Fibroblast of lung (primary cell): ENCODE data around the gene CRB1. TPM values are rescaled to one million over a fixed set of nuclear protein-coding genes. Genes with fewer than 3 reads are reported as not detected.

ENCODE experiments used
- DNase-seq, 2 donors: peaks; one replicate each; pipeline versions ENCODE4 v3.0.0 to v3.0.0-alpha.2; 2010; ENCODE audit warnings: low read depth in 2 of 2
- H2AFZ ChIP-seq: 2 replicates; pipeline ENCODE4 v1.5.1; 2012; ENCODE audit warnings: low read length, control low read depth, inconsistent platforms
- H3K27ac ChIP-seq: 2 replicates; pipeline ENCODE4 v1.5.1; 2011; ENCODE audit warnings: low read length, control low read depth; ENCODE audit not compliant: insufficient read depth
- H3K27me3 ChIP-seq: 2 replicates; pipeline ENCODE4 v1.5.1; 2011; ENCODE audit warnings: mild to moderate bottlenecking, low read length; ENCODE audit not compliant: control insufficient read depth, insufficient read depth
- H3K36me3 ChIP-seq: 2 replicates; pipeline ENCODE4 v1.5.1; 2011; ENCODE audit warnings: low read length; ENCODE audit not compliant: control insufficient read depth, insufficient read depth
- H3K4me1 ChIP-seq: 2 replicates; pipeline ENCODE4 v1.5.1; 2011; ENCODE audit warnings: low read length; ENCODE audit not compliant: control insufficient read depth, insufficient read depth; ENCODE audit errors: extremely low read depth
- H3K4me2 ChIP-seq: 2 replicates; pipeline ENCODE4 v1.5.1; 2011; ENCODE audit warnings: low read length, control low read depth; ENCODE audit not compliant: insufficient read depth; ENCODE audit errors: extremely low read depth
- H3K4me3 ChIP-seq, 4 experiments: fragments of 200-600 bp in 1 of 4; sonication (generic) in 1 of 4; replicated peaks in 1 of 4; 2 replicates each; pipeline ENCODE4 v1.5.1; 2011 to 2016; ENCODE audit warnings: low read length in 4 of 4, low read depth in 3 of 4, mild to moderate bottlenecking in 3 of 4, control low read depth in 2 of 4, inconsistent platforms in 1 of 4, mixed read lengths in 1 of 4; ENCODE audit not compliant: insufficient read depth in 1 of 4; ENCODE audit errors: control extremely low read depth in 1 of 4
- H3K79me2 ChIP-seq: 2 replicates; pipeline ENCODE4 v1.5.1; 2012; ENCODE audit warnings: mild to moderate bottlenecking, low read length, inconsistent platforms; ENCODE audit not compliant: control insufficient read depth, insufficient read depth
- H3K9ac ChIP-seq: 2 replicates; pipeline ENCODE4 v1.5.1; 2011; ENCODE audit warnings: mild to moderate bottlenecking, low read length, control low read depth; ENCODE audit not compliant: insufficient read depth
- H3K9me3 ChIP-seq: 2 replicates; pipeline ENCODE4 v1.5.1; 2012; ENCODE audit warnings: low read depth, low read length; ENCODE audit not compliant: control insufficient read depth, insufficient read depth
- H4K20me1 ChIP-seq: 2 replicates; pipeline ENCODE4 v1.5.1; 2011; ENCODE audit warnings: low read length; ENCODE audit not compliant: control insufficient read depth, insufficient read depth; ENCODE audit errors: extremely low read depth
- CTCF ChIP-seq, 2 donors: IDR thresholded peaks in 1 of 2; conservative IDR thresholded peaks in 1 of 2; 1 replicate in 1 of 2; 2 replicates in 1 of 2; pipeline ENCODE4 v1.5.1; 2011 to 2012; ENCODE audit warnings: low read length in 2 of 2, control low read depth in 1 of 2, inconsistent platforms in 1 of 2, low read depth in 1 of 2, mild to moderate bottlenecking in 1 of 2
- EZH2 ChIP-seq: IDR thresholded peaks from 2 replicates; pipeline ENCODE4 v1.5.1; 2012; ENCODE audit warnings: low read length, control low read depth, mild to moderate bottlenecking; ENCODE audit errors: missing control alignments
- polyA plus RNA-seq, 2 donors: library from polyadenylated mRNA; depleted of rRNA in 1 of 2; stranded (reverse) in 1 of 2; unstranded in 1 of 2; fragments of >200 nt; gene quantifications; 2 replicates each; pipeline ENCODE4 v1.2.1, GENCODE V29; 2011 to 2012; ENCODE audit warnings: missing spikeins in 1 of 2
- total RNA-seq: library from RNA; depleted of rRNA; stranded (reverse); fragments of >200 nt; gene quantifications from 2 replicates; pipeline ENCODE4 v1.2.1, GENCODE V29; 2014

Gene CRB1
- total and polyA plus RNA-seq, 2 donors (not counting 1 experiment from before 2014, with no cell fraction given): 0.05 to 0.66 TPM

- Histone ChIP-seq H4K20me1 (no peaks in the 10 kb centered on the region), H2AFZ (no peak overlapping the region), H3K9ac (no peak overlapping the region), H3K27ac (no peak overlapping the region), H3K27me3 (no peaks in the 10 kb centered on the region), H3K79me2 (no peaks in the 10 kb centered on the region), H3K4me3 (no peak overlapping the region), H3K9me3 (no peaks in the 10 kb centered on the region), H3K36me3 (no peaks in the 10 kb centered on the region), H3K4me1 (no peaks in the 10 kb centered on the region), H3K4me2 (no peak overlapping the region)
- no peak for TF ChIP-seq CTCF (conservative IDR thresholded peaks at IDR 0.05 in 1 of 2, IDR thresholded peaks at IDR 0.05 in 1 of 2; ENCODE audit: low read depth in 1 of 2, low read length in 2 of 2)
- TF ChIP-seq EZH2: no peak
- no peak for DNase-seq
Observed at GRCh38 chr1:197394831-197395608, 127.0 kb downstream of the CRB1 start.

GRCh38 chr1:197397895-197398294 lies 129.8 kb downstream of the CRB1 start:
- Histone ChIP-seq H3K4me1 (no peaks in the 10 kb centered on the region), H3K27ac (no peak overlapping the region), H3K36me3 (no peaks in the 10 kb centered on the region), H3K4me2 (no peak overlapping the region), H3K9me3 (no peaks in the 10 kb centered on the region), H3K4me3 (no peak overlapping the region), H3K27me3 (no peaks in the 10 kb centered on the region), H4K20me1 (no peaks in the 10 kb centered on the region), H3K79me2 (no peaks in the 10 kb centered on the region), H2AFZ (no peak overlapping the region), H3K9ac (no peak overlapping the region)
- DNase-seq: no peak
- no peak for TF ChIP-seq EZH2
- no peak for TF ChIP-seq CTCF (conservative IDR thresholded peaks at IDR 0.05 in 1 of 2, IDR thresholded peaks at IDR 0.05 in 1 of 2; ENCODE audit: low read depth in 1 of 2, low read length in 2 of 2)

GRCh38 chr1:197399755-197400521 lies 131.9 kb downstream of the CRB1 start:
- Histone ChIP-seq H3K4me2 (no peak overlapping the region), H3K27me3 (no peaks in the 10 kb centered on the region), H3K79me2 (no peaks in the 10 kb centered on the region), H3K4me1 (no peaks in the 10 kb centered on the region), H3K4me3 (no peak overlapping the region), H2AFZ (no peak overlapping the region), H3K27ac (no peak overlapping the region), H3K9ac (no peak overlapping the region), H3K9me3 (no peaks in the 10 kb centered on the region), H4K20me1 (no peaks in the 10 kb centered on the region), H3K36me3 (no peaks in the 10 kb centered on the region)
- DNase-seq: peak; percentile 50 to 69
- peak; percentile 30 to 76 for TF ChIP-seq CTCF (conservative IDR thresholded peaks at IDR 0.05 in 1 of 2, IDR thresholded peaks at IDR 0.05 in 1 of 2; ENCODE audit: low read depth in 1 of 2, low read length in 2 of 2)
- TF ChIP-seq EZH2: no peak
